ENCODE measurements around the gene BLMH. TPM values are rescaled to one million over a fixed set of nuclear protein-coding genes. Genes with fewer than 3 reads are reported as not detected.
"Not testable (repeated sequence)": the region's sequence is repeated elsewhere in the genome, so short reads cannot be mapped to it uniquely, and the experiment has no call there.

Gene BLMH
- total RNA-seq, 1 donor from 2014 or later: 54.8 TPM

- intact Hi-C loops (cut with micrococcal nuclease): no loop called here
Measured at GRCh38 chr17:30230596-30231125, 61.1 kb downstream of the BLMH start.

- intact Hi-C loops (cut with micrococcal nuclease): not testable (repeated sequence)
Measured at GRCh38 chr17:30230009-30230408, 61.7 kb downstream of the BLMH start.

GRCh38 chr17:30229012-30229411 lies 62.7 kb downstream of the BLMH start:
- intact Hi-C loops (cut with micrococcal nuclease): no loop called here

- intact Hi-C loops (cut with micrococcal nuclease): no loop called here
Measured at GRCh38 chr17:30228011-30228410, 63.7 kb downstream of the BLMH start.

GRCh38 chr17:30226878-30227277 lies 64.9 kb downstream of the BLMH start:
- intact Hi-C loops (cut with micrococcal nuclease): no loop called here

- intact Hi-C loops (cut with micrococcal nuclease): no loop called here
Measured at GRCh38 chr17:30225919-30226553, 65.7 kb downstream of the BLMH start.

- intact Hi-C loops (cut with micrococcal nuclease): no loop called here
Measured at GRCh38 chr17:30225112-30225511, 66.6 kb downstream of the BLMH start.

- intact Hi-C loops (cut with micrococcal nuclease): no loop called here
Measured at GRCh38 chr17:30224419-30224960, 67.3 kb downstream of the BLMH start.

GRCh38 chr17:30222721-30223175 lies 69.0 kb downstream of the BLMH start:
- intact Hi-C loops (cut with micrococcal nuclease): no loop called here

GRCh38 chr17:30222251-30222650 lies 69.5 kb downstream of the BLMH start:
- intact Hi-C loops (cut with micrococcal nuclease): no loop called here

GRCh38 chr17:30221346-30221745 lies 70.4 kb downstream of the BLMH start:
- intact Hi-C loops (cut with micrococcal nuclease): no loop called here

GRCh38 chr17:30220414-30220813 lies 71.3 kb downstream of the BLMH start:
- intact Hi-C loops (cut with micrococcal nuclease): no loop called here

- intact Hi-C loops (cut with micrococcal nuclease): no loop called here
Measured at GRCh38 chr17:30219833-30220232, 71.9 kb downstream of the BLMH start.

GRCh38 chr17:30219315-30219714 lies 72.4 kb downstream of the BLMH start:
- intact Hi-C loops (cut with micrococcal nuclease): no loop called here

- intact Hi-C loops (cut with micrococcal nuclease): no loop called here
Measured at GRCh38 chr17:30218799-30219198, 72.9 kb downstream of the BLMH start.

GRCh38 chr17:30217746-30218245 lies 73.9 kb downstream of the BLMH start:
- intact Hi-C loops (cut with micrococcal nuclease): no loop called here

- intact Hi-C loops (cut with micrococcal nuclease): no loop called here
Measured at GRCh38 chr17:30217054-30217453, 74.7 kb downstream of the BLMH start.

GRCh38 chr17:30212750-30213149 lies 79.0 kb downstream of the BLMH start:
- intact Hi-C loops (cut with micrococcal nuclease): no loop called here

GRCh38 chr17:30211371-30211770 lies 80.4 kb downstream of the BLMH start:
- intact Hi-C loops (cut with micrococcal nuclease): no loop called here

GRCh38 chr17:30210901-30211300 lies 80.8 kb downstream of the BLMH start:
- intact Hi-C loops (cut with micrococcal nuclease): no loop called here

- intact Hi-C loops (cut with micrococcal nuclease): no loop called here
Measured at GRCh38 chr17:30210366-30210765, 81.4 kb downstream of the BLMH start.

- intact Hi-C loops (cut with micrococcal nuclease): no loop called here
Measured at GRCh38 chr17:30209930-30210329, 81.8 kb downstream of the BLMH start.

GRCh38 chr17:30208214-30208613 lies 83.5 kb downstream of the BLMH start:
- intact Hi-C loops (cut with micrococcal nuclease): no loop called here
